ENCODE measurements around the gene FIGLA. TPM values are rescaled to one million over a fixed set of nuclear protein-coding genes. Genes with fewer than 3 reads are reported as not detected.

The FIGLA gene
- total RNA-seq, 1 donor from 2014 or later: not detected

- no peak overlapping the region for H3K4me3 ChIP-seq (ENCODE audit: low read depth, low read length)
- DNase-seq (ENCODE audit: low read depth): no peak
- TF ChIP-seq CTCF (conservative IDR thresholded peaks at IDR 0.05; ENCODE audit: low read depth, low read length): no peak
Measured at GRCh38 chr2:70808983-70809958, 18.8 kb upstream of the FIGLA start.

GRCh38 chr2:70807828-70808118 lies 17.3 kb upstream of the FIGLA start:
- no peak for DNase-seq (ENCODE audit: low read depth)
- no peak for TF ChIP-seq CTCF (conservative IDR thresholded peaks at IDR 0.05; ENCODE audit: low read depth, low read length)
- no peak overlapping the region for H3K4me3 ChIP-seq (ENCODE audit: low read depth, low read length)

GRCh38 chr2:70807102-70807827 lies 16.8 kb upstream of the FIGLA start:
- TF ChIP-seq CTCF (conservative IDR thresholded peaks at IDR 0.05; ENCODE audit: low read depth, low read length): no peak
- no peak for DNase-seq (ENCODE audit: low read depth)
- no peak overlapping the region for H3K4me3 ChIP-seq (ENCODE audit: low read depth, low read length)

GRCh38 chr2:70806620-70807019 lies 16.2 kb upstream of the FIGLA start:
- no peak for TF ChIP-seq CTCF (conservative IDR thresholded peaks at IDR 0.05; ENCODE audit: low read depth, low read length)
- no peak for DNase-seq (ENCODE audit: low read depth)
- H3K4me3 ChIP-seq (ENCODE audit: low read depth, low read length): no peak overlapping the region

- no peak overlapping the region for H3K4me3 ChIP-seq (ENCODE audit: low read depth, low read length)
- DNase-seq (ENCODE audit: low read depth): no peak
- no peak for TF ChIP-seq CTCF (conservative IDR thresholded peaks at IDR 0.05; ENCODE audit: low read depth, low read length)
Measured at GRCh38 chr2:70806013-70806412, 15.6 kb upstream of the FIGLA start.

GRCh38 chr2:70801607-70802263 lies 11.3 kb upstream of the FIGLA start:
- no peak for TF ChIP-seq CTCF (conservative IDR thresholded peaks at IDR 0.05; ENCODE audit: low read depth, low read length)
- H3K4me3 ChIP-seq (ENCODE audit: low read depth, low read length): no peak overlapping the region
- DNase-seq (ENCODE audit: low read depth): no peak

Measured in epithelial cell of proximal tubule (primary cell).